Colon (tissue), 2 donors: ENCODE data around the gene USP17L26.
"Not testable (repeated sequence)": the region's sequence is repeated elsewhere in the genome, so short reads cannot be mapped to it uniquely, and the experiment has no call there.

Experiments used
- FAIRE-seq: peaks from 2 replicates; lab custom pipeline; 2012; peaks lifted over from hg19 to GRCh38; lab: Jason Lieb, UNC
- donor health status: control.
- donor health status: control.

Gene USP17L26, protein sequence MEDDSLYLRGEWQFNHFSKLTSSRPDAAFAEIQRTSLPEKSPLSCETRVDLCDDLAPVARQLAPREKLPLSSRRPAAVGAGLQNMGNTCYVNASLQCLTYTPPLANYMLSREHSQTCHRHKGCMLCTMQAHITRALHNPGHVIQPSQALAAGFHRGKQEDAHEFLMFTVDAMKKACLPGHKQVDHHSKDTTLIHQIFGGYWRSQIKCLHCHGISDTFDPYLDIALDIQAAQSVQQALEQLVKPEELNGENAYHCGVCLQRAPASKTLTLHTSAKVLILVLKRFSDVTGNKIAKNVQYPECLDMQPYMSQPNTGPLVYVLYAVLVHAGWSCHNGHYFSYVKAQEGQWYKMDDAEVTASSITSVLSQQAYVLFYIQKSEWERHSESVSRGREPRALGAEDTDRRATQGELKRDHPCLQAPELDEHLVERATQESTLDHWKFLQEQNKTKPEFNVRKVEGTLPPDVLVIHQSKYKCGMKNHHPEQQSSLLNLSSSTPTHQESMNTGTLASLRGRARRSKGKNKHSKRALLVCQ

DNA sequence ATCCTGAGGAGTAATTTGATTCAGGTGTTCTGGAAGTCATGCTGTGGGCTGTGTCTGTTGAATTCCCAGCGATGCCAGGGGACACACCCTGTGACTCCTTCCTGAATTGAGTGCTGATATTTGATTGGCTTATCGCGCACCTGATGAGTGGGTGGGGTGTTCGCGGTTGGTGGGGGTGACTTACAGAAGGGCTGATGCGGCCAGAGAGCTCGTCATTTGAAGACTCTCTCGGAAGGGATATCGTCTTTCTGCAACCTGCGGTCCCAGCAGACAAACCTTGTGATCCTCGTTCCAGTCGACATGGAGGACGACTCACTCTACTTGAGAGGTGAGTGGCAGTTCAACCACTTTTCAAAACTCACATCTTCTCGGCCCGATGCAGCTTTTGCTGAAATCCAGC, at the start of gene USP17L26:
Gene USP17L26 (plus strand): TSS at position 301 of the 400 bp plus-strand sequence. CDS start 0 bp downstream, at position 301.
- FAIRE-seq: not testable (repeated sequence)

DNA sequence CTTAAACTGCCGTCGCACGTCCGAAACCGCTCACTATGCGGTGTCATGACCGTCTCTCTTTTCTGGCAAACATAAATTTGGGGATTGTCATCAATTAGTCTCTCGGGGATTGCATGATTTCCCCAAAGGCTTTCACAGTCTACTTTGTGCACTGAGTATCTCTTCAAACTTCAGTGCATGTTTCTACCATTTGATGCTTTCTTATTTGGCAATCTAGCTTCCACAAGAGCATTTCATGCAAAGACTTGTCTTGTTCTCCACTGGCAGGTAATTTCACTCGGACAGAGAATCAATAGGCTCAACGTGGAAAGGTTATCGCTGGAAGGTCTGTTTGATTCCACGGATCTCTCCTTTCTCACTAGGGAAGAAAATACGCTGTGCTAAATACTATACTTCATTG, 10.3 kb upstream of the USP17L26 start:
- FAIRE-seq: not testable (repeated sequence)

DNA sequence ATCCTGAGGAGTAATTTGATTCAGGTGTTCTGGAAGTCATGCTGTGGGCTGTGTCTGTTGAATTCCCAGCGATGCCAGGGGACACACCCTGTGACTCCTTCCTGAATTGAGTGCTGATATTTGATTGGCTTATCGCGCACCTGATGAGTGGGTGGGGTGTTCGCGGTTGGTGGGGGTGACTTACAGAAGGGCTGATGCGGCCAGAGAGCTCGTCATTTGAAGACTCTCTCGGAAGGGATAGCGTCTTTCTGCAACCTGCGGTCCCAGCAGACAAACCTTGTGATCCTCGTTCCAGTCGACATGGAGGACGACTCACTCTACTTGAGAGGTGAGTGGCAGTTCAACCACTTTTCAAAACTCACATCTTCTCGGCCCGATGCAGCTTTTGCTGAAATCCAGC, 9.6 kb upstream of the USP17L26 start, which contains the start of gene USP17L24:
Gene USP17L24 (plus strand): TSS at position 301 of the 400 bp plus-strand sequence. CDS start 0 bp downstream, at position 301.
- not testable (repeated sequence) for FAIRE-seq

DNA sequence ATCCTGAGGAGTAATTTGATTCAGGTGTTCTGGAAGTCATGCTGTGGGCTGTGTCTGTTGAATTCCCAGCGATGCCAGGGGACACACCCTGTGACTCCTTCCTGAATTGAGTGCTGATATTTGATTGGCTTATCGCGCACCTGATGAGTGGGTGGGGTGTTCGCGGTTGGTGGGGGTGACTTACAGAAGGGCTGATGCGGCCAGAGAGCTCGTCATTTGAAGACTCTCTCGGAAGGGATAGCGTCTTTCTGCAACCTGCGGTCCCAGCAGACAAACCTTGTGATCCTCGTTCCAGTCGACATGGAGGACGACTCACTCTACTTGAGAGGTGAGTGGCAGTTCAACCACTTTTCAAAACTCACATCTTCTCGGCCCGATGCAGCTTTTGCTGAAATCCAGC, 4.8 kb upstream of the USP17L26 start, which contains the start of gene USP17L25:
Gene USP17L25 (plus strand): TSS at position 301 of the 400 bp plus-strand sequence. CDS start 0 bp downstream, at position 301.
- not testable (repeated sequence) for FAIRE-seq

DNA sequence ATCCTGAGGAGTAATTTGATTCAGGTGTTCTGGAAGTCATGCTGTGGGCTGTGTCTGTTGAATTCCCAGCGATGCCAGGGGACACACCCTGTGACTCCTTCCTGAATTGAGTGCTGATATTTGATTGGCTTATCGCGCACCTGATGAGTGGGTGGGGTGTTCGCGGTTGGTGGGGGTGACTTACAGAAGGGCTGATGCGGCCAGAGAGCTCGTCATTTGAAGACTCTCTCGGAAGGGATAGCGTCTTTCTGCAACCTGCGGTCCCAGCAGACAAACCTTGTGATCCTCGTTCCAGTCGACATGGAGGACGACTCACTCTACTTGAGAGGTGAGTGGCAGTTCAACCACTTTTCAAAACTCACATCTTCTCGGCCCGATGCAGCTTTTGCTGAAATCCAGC, 4.6 kb downstream of the USP17L26 start, which contains the start of gene USP17L5:
Gene USP17L5 (plus strand): TSS at position 301 of the 400 bp plus-strand sequence. CDS start 0 bp downstream, at position 301.
- not testable (repeated sequence) for FAIRE-seq

DNA sequence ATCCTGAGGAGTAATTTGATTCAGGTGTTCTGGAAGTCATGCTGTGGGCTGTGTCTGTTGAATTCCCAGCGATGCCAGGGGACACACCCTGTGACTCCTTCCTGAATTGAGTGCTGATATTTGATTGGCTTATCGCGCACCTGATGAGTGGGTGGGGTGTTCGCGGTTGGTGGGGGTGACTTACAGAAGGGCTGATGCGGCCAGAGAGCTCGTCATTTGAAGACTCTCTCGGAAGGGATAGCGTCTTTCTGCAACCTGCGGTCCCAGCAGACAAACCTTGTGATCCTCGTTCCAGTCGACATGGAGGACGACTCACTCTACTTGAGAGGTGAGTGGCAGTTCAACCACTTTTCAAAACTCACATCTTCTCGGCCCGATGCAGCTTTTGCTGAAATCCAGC, 9.4 kb downstream of the USP17L26 start, which contains the start of gene USP17L27:
Gene USP17L27 (plus strand): TSS at position 301 of the 400 bp plus-strand sequence. CDS start 0 bp downstream, at position 301.
- FAIRE-seq: not testable (repeated sequence)

DNA sequence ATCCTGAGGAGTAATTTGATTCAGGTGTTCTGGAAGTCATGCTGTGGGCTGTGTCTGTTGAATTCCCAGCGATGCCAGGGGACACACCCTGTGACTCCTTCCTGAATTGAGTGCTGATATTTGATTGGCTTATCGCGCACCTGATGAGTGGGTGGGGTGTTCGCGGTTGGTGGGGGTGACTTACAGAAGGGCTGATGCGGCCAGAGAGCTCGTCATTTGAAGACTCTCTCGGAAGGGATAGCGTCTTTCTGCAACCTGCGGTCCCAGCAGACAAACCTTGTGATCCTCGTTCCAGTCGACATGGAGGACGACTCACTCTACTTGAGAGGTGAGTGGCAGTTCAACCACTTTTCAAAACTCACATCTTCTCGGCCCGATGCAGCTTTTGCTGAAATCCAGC, 14.1 kb downstream of the USP17L26 start, which contains the start of gene USP17L28:
Gene USP17L28 (plus strand): TSS at position 301 of the 400 bp plus-strand sequence. CDS start 0 bp downstream, at position 301.
- not testable (repeated sequence) for FAIRE-seq

DNA sequence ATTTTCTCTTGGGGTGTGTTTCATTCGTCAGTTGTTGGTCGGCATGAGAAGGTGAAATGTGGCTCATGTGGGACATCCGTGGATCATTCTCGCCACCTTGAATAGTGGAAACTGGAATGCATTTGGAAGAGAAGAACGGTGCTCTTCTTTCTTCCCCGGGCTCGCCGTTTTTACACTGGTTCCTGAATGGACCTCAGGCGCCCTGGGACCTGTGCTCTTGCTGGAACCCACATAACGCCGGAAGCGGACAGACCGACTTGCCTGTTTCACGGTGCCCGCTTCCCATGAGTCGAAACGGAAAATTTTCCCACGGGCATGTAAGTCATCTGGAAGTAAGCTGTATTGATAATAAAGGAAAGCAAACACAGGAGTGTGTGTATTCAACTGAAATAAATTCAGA, 16.4 kb downstream of the USP17L26 start:
- FAIRE-seq: not testable (repeated sequence)

DNA sequence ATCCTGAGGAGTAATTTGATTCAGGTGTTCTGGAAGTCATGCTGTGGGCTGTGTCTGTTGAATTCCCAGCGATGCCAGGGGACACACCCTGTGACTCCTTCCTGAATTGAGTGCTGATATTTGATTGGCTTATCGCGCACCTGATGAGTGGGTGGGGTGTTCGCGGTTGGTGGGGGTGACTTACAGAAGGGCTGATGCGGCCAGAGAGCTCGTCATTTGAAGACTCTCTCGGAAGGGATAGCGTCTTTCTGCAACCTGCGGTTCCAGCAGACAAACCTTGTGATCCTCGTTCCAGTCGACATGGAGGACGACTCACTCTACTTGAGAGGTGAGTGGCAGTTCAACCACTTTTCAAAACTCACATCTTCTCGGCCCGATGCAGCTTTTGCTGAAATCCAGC, 18.9 kb downstream of the USP17L26 start, which contains the start of gene USP17L29:
Gene USP17L29 (plus strand): TSS at position 301 of the 400 bp plus-strand sequence. CDS start 0 bp downstream, at position 301.
- FAIRE-seq: not testable (repeated sequence)

DNA sequence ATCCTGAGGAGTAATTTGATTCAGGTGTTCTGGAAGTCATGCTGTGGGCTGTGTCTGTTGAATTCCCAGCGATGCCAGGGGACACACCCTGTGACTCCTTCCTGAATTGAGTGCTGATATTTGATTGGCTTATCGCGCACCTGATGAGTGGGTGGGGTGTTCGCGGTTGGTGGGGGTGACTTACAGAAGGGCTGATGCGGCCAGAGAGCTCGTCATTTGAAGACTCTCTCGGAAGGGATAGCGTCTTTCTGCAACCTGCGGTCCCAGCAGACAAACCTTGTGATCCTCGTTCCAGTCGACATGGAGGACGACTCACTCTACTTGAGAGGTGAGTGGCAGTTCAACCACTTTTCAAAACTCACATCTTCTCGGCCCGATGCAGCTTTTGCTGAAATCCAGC, 28.4 kb downstream of the USP17L26 start, which contains the start of gene USP17L30:
Gene USP17L30 (plus strand): TSS at position 301 of the 400 bp plus-strand sequence. CDS start 0 bp downstream, at position 301.
- FAIRE-seq: not testable (repeated sequence)

DNA sequence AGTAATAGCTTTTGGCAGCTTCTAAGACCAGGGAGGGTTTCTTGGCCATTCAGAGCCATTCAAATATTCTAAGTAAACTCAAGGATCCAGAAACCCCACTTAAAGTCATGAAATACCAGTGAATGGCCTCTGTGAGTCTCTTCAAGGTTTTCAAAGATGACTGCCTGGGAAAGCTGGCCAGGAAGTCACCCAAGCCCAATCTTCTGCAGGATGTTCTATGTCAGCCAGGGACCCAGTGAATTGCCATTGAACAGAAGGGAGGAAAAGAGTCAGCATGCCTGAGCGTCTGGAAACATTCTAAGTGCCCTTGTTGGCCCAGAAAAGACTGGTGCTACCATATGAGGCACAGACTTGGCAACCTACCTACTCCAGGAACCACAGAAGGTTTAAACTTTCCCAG, 45.4 kb downstream of the USP17L26 start:
- not testable (repeated sequence) for FAIRE-seq

DNA sequence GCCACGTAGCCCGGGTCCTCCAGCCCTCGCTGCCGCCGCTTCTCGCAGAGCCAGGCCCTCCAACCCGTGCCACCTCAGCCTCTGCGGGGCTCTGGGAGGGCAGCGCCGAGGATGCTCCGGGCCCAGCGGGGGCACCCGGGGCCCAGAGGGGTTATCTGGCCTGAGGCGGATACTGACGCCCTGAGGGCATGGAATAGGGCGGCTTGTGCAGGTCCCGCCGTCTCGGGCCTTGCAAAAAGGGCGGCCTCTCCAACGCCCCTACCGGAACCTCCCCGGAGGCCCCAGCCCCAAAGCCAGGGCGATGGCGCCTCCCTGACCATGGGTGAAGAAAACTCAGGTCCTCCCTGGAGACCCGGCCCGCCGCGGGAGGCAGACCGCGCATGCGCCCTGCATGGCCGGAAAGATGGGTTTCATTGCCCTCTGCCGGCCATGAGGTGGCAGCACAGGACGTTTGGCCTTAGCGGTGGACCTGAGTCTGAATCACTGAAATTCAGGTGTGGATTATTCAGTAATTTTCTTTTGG, 46.6 kb downstream of the USP17L26 start:
- FAIRE-seq: not testable (repeated sequence)

DNA sequence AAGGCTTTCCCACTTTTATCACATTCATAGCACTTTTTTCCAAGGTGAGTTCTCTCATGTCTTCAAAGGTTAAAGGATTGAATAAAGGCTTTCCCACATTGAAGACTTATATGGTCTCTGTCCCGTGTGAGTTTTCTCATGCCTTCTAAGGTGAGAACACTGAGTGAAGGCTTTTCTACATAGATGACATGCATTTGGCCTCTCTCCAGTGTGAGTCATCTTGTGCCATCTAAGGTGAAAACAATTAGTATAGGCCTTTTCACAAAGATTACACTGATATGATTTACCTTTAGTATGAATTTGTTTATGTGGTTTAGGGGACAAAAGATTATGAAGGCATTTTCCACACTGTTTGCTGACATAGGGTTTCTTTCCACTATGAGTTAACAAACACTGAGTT, 49.7 kb downstream of the USP17L26 start:
- FAIRE-seq: no peak
